GM12874 (cell line): ENCODE data around the gene CA11.

Source experiments
- CTCF ChIP-seq: IDR thresholded peaks from 2 replicates; pipeline ENCODE4 v1.5.1; 2011; ENCODE audit warnings: low read depth, mild to moderate bottlenecking, control low read depth, low read length, moderate library complexity; ENCODE audit not compliant: insufficient read depth

CA11 gene

GRCh38 chr19:48606463-48607358 is 39.3 kb downstream of the CA11 start, which contains the start of gene SPACA4:
TSS of gene SPACA4 (plus strand) at chr19:48606742. CDS start at chr19:48606979, 237 bp downstream.
- TF ChIP-seq CTCF = no peak

GRCh38 chr19:48603850-48604249 is 42.1 kb downstream of the CA11 start:
- TF ChIP-seq CTCF = no peak

- TF ChIP-seq CTCF = no peak
Measured at GRCh38 chr19:48603449-48603848, 42.5 kb downstream of the CA11 start.

DNA sequence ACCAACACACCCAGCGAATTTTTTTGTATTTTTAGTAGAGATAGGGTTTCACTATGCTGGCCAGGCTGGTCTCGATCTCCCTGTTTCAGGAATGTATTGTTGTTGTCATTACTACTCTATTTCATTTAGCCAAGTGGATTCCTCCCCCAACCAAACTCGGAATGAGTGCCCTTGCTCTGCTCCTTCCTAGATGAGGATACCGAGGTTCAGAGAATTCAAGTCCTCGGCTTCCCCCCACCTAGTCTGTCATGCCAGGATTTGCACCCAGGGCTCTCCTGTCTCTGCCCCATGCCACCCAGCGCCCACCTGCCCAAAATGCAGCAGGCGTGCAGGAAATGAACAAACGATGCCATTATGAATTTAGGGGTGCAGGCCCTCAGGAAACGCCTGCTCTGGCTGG is 43.0 kb downstream of the CA11 start:
- TF ChIP-seq CTCF = no peak

DNA sequence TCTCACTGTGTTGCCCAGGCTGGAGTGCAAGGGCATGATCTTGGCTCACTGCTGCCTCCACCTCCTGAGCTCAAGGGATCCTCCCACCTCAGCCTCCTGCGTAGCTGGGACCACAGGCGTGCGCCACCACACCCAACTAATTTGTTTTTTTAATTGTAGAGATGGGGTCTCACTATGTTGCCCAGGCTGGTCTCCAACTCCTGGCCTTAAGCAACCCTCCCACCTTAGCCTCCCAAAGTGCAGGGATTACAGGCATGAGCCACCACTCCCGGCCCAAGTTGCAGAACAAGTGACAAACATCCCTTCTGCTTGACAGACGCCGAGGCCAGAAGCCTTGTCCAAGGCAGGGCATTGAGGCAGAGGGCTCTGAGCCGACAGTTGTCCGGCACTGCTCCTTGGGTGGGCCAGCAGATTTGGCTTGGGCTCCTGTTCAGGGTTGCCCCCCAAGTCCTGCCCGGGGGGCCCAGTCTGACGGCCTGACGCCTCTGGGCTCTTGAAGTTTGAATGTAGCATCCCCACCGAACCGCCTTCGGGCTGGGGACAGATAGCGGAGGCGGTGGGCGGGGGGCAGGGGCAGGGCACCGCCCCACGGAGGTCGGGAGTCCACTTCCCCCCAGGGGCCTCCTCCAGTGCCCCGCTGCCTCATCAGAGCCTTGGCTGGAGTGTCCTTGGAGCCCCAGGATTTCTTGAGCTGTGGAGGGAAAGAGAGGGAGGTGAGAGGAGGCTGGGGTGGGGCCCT is 45.1 kb downstream of the CA11 start:
- no peak for TF ChIP-seq CTCF

DNA sequence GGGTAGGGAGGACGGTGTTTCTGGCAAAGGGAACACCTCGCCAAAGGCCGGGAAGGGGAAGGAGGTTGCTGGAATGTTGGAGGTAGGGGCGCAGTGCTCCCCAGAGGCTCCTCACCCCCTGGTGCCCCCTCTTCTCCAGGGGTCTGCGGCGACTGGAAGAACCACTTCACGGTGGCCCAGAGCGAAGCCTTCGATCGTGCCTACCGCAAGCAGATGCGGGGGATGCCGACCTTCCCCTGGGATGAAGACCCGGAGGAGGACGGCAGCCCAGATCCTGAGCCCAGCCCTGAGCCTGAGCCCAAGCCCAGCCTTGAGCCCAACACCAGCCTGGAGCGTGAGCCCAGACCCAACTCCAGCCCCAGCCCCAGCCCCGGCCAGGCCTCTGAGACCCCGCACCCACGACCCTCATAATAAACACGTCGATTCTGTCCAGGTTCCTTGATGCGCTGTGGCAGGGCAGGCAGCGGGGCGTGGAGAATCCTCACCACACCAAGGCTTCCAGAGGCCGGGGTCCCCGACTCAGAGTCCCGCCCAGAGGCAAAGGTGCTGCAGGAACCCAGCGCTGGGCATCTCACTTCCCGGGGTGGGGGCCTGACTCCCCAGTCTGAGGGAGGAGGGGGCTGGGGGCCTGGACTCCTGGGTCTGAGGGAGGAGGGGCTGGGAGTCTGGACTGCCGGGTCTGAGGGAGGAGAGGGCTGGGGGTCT is 46.8 kb downstream of the CA11 start:
- no peak for TF ChIP-seq CTCF

DNA sequence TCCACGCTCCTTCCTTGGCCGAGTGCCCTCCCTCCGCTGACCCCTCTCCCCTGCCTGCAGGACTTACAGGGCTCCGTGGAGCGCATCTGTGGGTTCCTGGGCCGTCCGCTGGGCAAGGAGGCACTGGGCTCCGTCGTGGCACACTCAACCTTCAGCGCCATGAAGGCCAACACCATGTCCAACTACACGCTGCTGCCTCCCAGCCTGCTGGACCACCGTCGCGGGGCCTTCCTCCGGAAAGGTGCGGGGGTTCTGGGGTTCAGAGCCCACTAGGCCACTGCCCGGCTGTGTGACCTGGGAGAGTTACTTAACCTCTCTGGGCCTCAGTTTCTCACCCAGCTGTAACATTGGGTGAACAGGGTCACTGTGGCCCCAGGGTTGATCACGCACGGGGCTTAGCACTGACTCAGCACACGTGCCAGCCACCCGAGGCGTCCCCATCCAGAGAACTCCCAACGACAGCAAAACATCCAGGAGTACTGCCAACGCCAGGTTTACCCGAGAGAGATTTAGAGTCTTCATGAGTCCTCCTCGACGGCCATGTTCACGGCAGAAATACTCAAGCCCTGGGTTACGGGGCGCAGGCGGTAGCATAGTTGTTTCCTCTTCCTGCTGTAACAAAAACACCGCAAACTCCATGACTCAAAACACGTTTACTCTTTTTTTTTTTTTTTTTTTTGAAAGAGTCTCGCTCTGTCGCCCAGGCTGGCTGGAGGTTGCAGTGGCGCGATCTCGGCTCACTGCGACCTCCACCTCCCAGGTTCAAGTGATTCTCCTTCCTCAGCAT is 49.1 kb downstream of the CA11 start:
- no peak for TF ChIP-seq CTCF
